Activated CD4-positive, alpha-beta memory T cell treated with anti-CD3 and anti-CD28 coated beads, Interleukin-2, amount 10 ng/mL, durations not matched to agents 7 days and 5 days (primary cell): ENCODE measurements around the gene TAF4B. TPM values are rescaled to one million over a fixed set of nuclear protein-coding genes. Genes with fewer than 3 reads are reported as not detected.

Experiments used
- CTCF ChIA-PET: fragments of 350-600 bp; sonication (Branson Sonifier 250); formaldehyde crosslinking; loops from one replicate; lab custom pipeline; 2021; ENCODE audit warnings: antibody characterized with exemption, inconsistent platforms; lab: Charles Lee
- POLR2A ChIA-PET: fragments of 350-600 bp; sonication (Branson Sonifier 250); formaldehyde crosslinking; loops from one replicate; lab custom pipeline; 2021; ENCODE audit warnings: antibody characterized with exemption; lab: Charles Lee
- DNase-seq: peaks from one replicate; pipeline ENCODE4 v3.0.0-alpha.2; 2020
- H3K27ac Mint-ChIP-seq: one replicate; pipeline ENCODE4 v1.8.0; 2021; ENCODE audit warnings: mild to moderate bottlenecking, mixed read lengths
- H3K27me3 Mint-ChIP-seq: one replicate; pipeline ENCODE4 v1.8.0; 2021; ENCODE audit warnings: mixed read lengths
- H3K36me3 Mint-ChIP-seq: one replicate; pipeline ENCODE4 v1.8.0; 2021; ENCODE audit warnings: low read depth, mixed read lengths
- H3K4me1 Mint-ChIP-seq: one replicate; pipeline ENCODE4 v1.8.0; 2021; ENCODE audit warnings: mixed read lengths
- H3K4me3 Mint-ChIP-seq: one replicate; pipeline ENCODE4 v1.8.0; 2021; ENCODE audit warnings: mild to moderate bottlenecking, mixed read lengths
- H3K9me3 Mint-ChIP-seq: one replicate; pipeline ENCODE4 v1.8.0; 2021; ENCODE audit warnings: mixed read lengths
- total RNA-seq, 2 experiments: library from RNA; stranded (reverse); gene quantifications; one replicate each; pipeline ENCODE4 v1.2.3, GENCODE V29; 2021

TAF4B gene
- total RNA-seq, 2 experiments from 2014 or later, result 3.3 to 3.8 TPM

- no peak overlapping the region for H3K4me3 Mint-ChIP-seq
- CTCF ChIA-PET, result no interaction called here
- H3K9me3 Mint-ChIP-seq, result no peaks in the 10 kb centered on the region
- POLR2A ChIA-PET, result no interaction called here
- H3K4me1 Mint-ChIP-seq, result no peaks in the 10 kb centered on the region
- H3K36me3 Mint-ChIP-seq, result no peaks in the 10 kb centered on the region
- no peak overlapping the region for H3K27ac Mint-ChIP-seq
- no peaks in the 10 kb centered on the region for H3K27me3 Mint-ChIP-seq
- no peak for DNase-seq
Observed at GRCh38 chr18:26415631-26416030, 189.4 kb downstream of the TAF4B start.

- POLR2A ChIA-PET, result no interaction called here
- H3K4me3 Mint-ChIP-seq, result no peak overlapping the region
- H3K9me3 Mint-ChIP-seq, result no peaks in the 10 kb centered on the region
- no peaks in the 10 kb centered on the region for H3K36me3 Mint-ChIP-seq
- DNase-seq, result no peak
- H3K27me3 Mint-ChIP-seq, result no peaks in the 10 kb centered on the region
- no peak overlapping the region for H3K27ac Mint-ChIP-seq
- CTCF ChIA-PET, result no interaction called here
- H3K4me1 Mint-ChIP-seq, result no peaks in the 10 kb centered on the region
Observed at GRCh38 chr18:26416652-26417150, 190.5 kb downstream of the TAF4B start.

- DNase-seq, result no peak
- ChIA-PET CTCF (no interaction called here), POLR2A (no interaction called here)
- Mint-ChIP-seq H3K9me3 (no peaks in the 10 kb centered on the region), H3K27ac (no peak overlapping the region), H3K36me3 (no peaks in the 10 kb centered on the region), H3K4me1 (no peaks in the 10 kb centered on the region), H3K27me3 (no peaks in the 10 kb centered on the region), H3K4me3 (no peak overlapping the region)
Observed at GRCh38 chr18:26417190-26417589, 190.9 kb downstream of the TAF4B start.

GRCh38 chr18:26418225-26418624, 192.0 kb downstream of the TAF4B start:
- no peak for DNase-seq
- H3K4me3 Mint-ChIP-seq, result no peak overlapping the region
- ChIA-PET POLR2A (no interaction called here), CTCF (no interaction called here)
- no peak overlapping the region for H3K27ac Mint-ChIP-seq
- no peaks in the 10 kb centered on the region for H3K27me3 Mint-ChIP-seq
- no peaks in the 10 kb centered on the region for H3K9me3 Mint-ChIP-seq
- no peaks in the 10 kb centered on the region for H3K36me3 Mint-ChIP-seq
- H3K4me1 Mint-ChIP-seq, result no peaks in the 10 kb centered on the region

- Mint-ChIP-seq H3K27ac (no peak overlapping the region), H3K9me3 (no peaks in the 10 kb centered on the region), H3K4me3 (no peak overlapping the region), H3K27me3 (no peaks in the 10 kb centered on the region), H3K4me1 (no peaks in the 10 kb centered on the region), H3K36me3 (no peaks in the 10 kb centered on the region)
- no peak for DNase-seq
- ChIA-PET POLR2A (no interaction called here), CTCF (interaction anchor here (1.0 kb wide), 1 partner anchor 36 kb away, joined by 3 read pairs; no protein-coding TSS in a partner anchor)
Observed at GRCh38 chr18:26419746-26420145, 193.5 kb downstream of the TAF4B start.

- no peaks in the 10 kb centered on the region for H3K9me3 Mint-ChIP-seq
- no peak overlapping the region for H3K4me3 Mint-ChIP-seq
- CTCF ChIA-PET, result no interaction called here
- H3K27me3 Mint-ChIP-seq, result no peaks in the 10 kb centered on the region
- no peak overlapping the region for H3K27ac Mint-ChIP-seq
- no peak for DNase-seq
- H3K4me1 Mint-ChIP-seq, result no peaks in the 10 kb centered on the region
- H3K36me3 Mint-ChIP-seq, result no peaks in the 10 kb centered on the region
- POLR2A ChIA-PET, result no interaction called here
Observed at GRCh38 chr18:26421503-26421902, 195.3 kb downstream of the TAF4B start.

GRCh38 chr18:26421931-26422330, 195.7 kb downstream of the TAF4B start:
- H3K9me3 Mint-ChIP-seq, result no peaks in the 10 kb centered on the region
- H3K4me1 Mint-ChIP-seq, result no peaks in the 10 kb centered on the region
- H3K27ac Mint-ChIP-seq, result no peak overlapping the region
- DNase-seq, result no peak
- H3K27me3 Mint-ChIP-seq, result no peaks in the 10 kb centered on the region
- CTCF ChIA-PET, result no interaction called here
- H3K4me3 Mint-ChIP-seq, result no peak overlapping the region
- POLR2A ChIA-PET, result no interaction called here
- H3K36me3 Mint-ChIP-seq, result no peaks in the 10 kb centered on the region

GRCh38 chr18:26422472-26423162, 196.4 kb downstream of the TAF4B start:
- CTCF ChIA-PET, result no interaction called here
- Mint-ChIP-seq H3K4me1 (no peaks in the 10 kb centered on the region), H3K36me3 (no peaks in the 10 kb centered on the region), H3K4me3 (no peak overlapping the region), H3K27me3 (no peaks in the 10 kb centered on the region), H3K27ac (no peak overlapping the region), H3K9me3 (no peaks in the 10 kb centered on the region)
- POLR2A ChIA-PET, result no interaction called here
- DNase-seq, result no peak

- ChIA-PET CTCF (no interaction called here), POLR2A (no interaction called here)
- H3K9me3 Mint-ChIP-seq, result no peaks in the 10 kb centered on the region
- no peak overlapping the region for H3K4me3 Mint-ChIP-seq
- no peaks in the 10 kb centered on the region for H3K27me3 Mint-ChIP-seq
- H3K36me3 Mint-ChIP-seq, result no peaks in the 10 kb centered on the region
- no peak for DNase-seq
- no peak overlapping the region for H3K27ac Mint-ChIP-seq
- H3K4me1 Mint-ChIP-seq, result no peaks in the 10 kb centered on the region
Observed at GRCh38 chr18:26424428-26425147, 198.3 kb downstream of the TAF4B start.

GRCh38 chr18:26425148-26425531, 198.9 kb downstream of the TAF4B start:
- H3K4me1 Mint-ChIP-seq, result no peaks in the 10 kb centered on the region
- H3K4me3 Mint-ChIP-seq, result no peak overlapping the region
- H3K36me3 Mint-ChIP-seq, result no peaks in the 10 kb centered on the region
- CTCF ChIA-PET, result interaction anchor here (0.6 kb wide), 1 partner anchor 84 kb away, joined by 7 read pairs; no protein-coding TSS in a partner anchor
- POLR2A ChIA-PET, result no interaction called here
- DNase-seq, result no peak
- no peaks in the 10 kb centered on the region for H3K9me3 Mint-ChIP-seq
- no peaks in the 10 kb centered on the region for H3K27me3 Mint-ChIP-seq
- H3K27ac Mint-ChIP-seq, result no peak overlapping the region

- no peak for DNase-seq
- ChIA-PET CTCF (no interaction called here), POLR2A (no interaction called here)
- Mint-ChIP-seq H3K27ac (no peak overlapping the region), H3K4me3 (no peak overlapping the region), H3K36me3 (no peaks in the 10 kb centered on the region), H3K9me3 (no peaks in the 10 kb centered on the region), H3K4me1 (no peaks in the 10 kb centered on the region), H3K27me3 (peaks cover 3% of the 10 kb centered on the region)
Observed at GRCh38 chr18:26429535-26430226, 203.4 kb downstream of the TAF4B start.

- POLR2A ChIA-PET, result no interaction called here
- H3K36me3 Mint-ChIP-seq, result no peaks in the 10 kb centered on the region
- no peaks in the 10 kb centered on the region for H3K4me1 Mint-ChIP-seq
- H3K4me3 Mint-ChIP-seq, result no peak overlapping the region
- CTCF ChIA-PET, result no interaction called here
- peaks cover 11% of the 10 kb centered on the region for H3K27me3 Mint-ChIP-seq
- no peak overlapping the region for H3K27ac Mint-ChIP-seq
- H3K9me3 Mint-ChIP-seq, result no peaks in the 10 kb centered on the region
- DNase-seq, result no peak
Observed at GRCh38 chr18:26432651-26433424, 206.6 kb downstream of the TAF4B start.

GRCh38 chr18:26434887-26435286, 208.6 kb downstream of the TAF4B start:
- H3K4me3 Mint-ChIP-seq, result no peak overlapping the region
- no peaks in the 10 kb centered on the region for H3K9me3 Mint-ChIP-seq
- H3K36me3 Mint-ChIP-seq, result no peaks in the 10 kb centered on the region
- no peak overlapping the region for H3K27ac Mint-ChIP-seq
- no peak for DNase-seq
- peaks cover 11% of the 10 kb centered on the region for H3K27me3 Mint-ChIP-seq
- CTCF ChIA-PET, result no interaction called here
- no peaks in the 10 kb centered on the region for H3K4me1 Mint-ChIP-seq
- POLR2A ChIA-PET, result no interaction called here
